SK-N-SH (cell line): ENCODE results near the gene AHNAK. TPM values are rescaled to one million over a fixed set of nuclear protein-coding genes. Genes with fewer than 3 reads are reported as not detected.

Experiments
- CTCF ChIA-PET: fragments of 300-600, 350-600 bp; formaldehyde crosslinking; extraction: SDS; loops from one replicate; lab custom pipeline; 2021; lab: Yijun Ruan, JAX
- POLR2A ChIA-PET: fragments of 350-600 bp; sonication (Branson Sonifier 250); formaldehyde crosslinking; extraction: SDS; loops from one replicate; lab custom pipeline; 2020; ENCODE audit warnings: antibody characterized with exemption, inconsistent platforms; lab: Yijun Ruan, JAX
- DNase-seq: peaks from one replicate; pipeline ENCODE4 v3.0.0; 2012
- H2AFZ ChIP-seq: fragments of 200-600 bp; sonication (generic); 2 replicates; pipeline ENCODE4 v1.8.1; 2016; ENCODE audit warnings: antibody characterized with exemption, mild to moderate bottlenecking, low read depth
- H3F3A ChIP-seq: fragments of 200-600 bp; sonication (generic); replicated peaks from 2 replicates; pipeline ENCODE3; 2016; ENCODE audit warnings: antibody characterized with exemption, mild to moderate bottlenecking; ENCODE audit not compliant: insufficient read depth
- H3K27ac ChIP-seq, 2 experiments: fragments of 200-500 bp in 1 of 2; fragments of 200-600 bp in 1 of 2; sonication (Bioruptor generic) in 1 of 2; sonication (generic), shearing (Covaris generic) in 1 of 2; 2 replicates each; pipeline versions ENCODE4 v1.5.1 to v1.6.1; 2014 to 2016; ENCODE audit warnings: low read depth in 2 of 2, inconsistent platforms in 1 of 2, low read length in 1 of 2, mild to moderate bottlenecking in 1 of 2, mixed read lengths in 1 of 2
- H3K27me3 ChIP-seq: fragments of 200-600 bp; sonication (generic), shearing (Covaris generic); 2 replicates; pipeline ENCODE4 v1.6.1; 2016; ENCODE audit warnings: mixed run types; ENCODE audit not compliant: insufficient read depth
- H3K36me3 ChIP-seq, 2 experiments: fragments of 200-500 bp in 1 of 2; fragments of 200-600 bp in 1 of 2; sonication (Bioruptor generic) in 1 of 2; sonication (generic) in 1 of 2; replicated peaks in 1 of 2; 2 replicates each; pipeline versions ENCODE3 to v1.5.1; 2014 to 2016; ENCODE audit warnings: low read length in 1 of 2, mild to moderate bottlenecking in 1 of 2; ENCODE audit not compliant: insufficient read depth in 2 of 2, control insufficient read depth in 1 of 2
- H3K4me1 ChIP-seq, 2 experiments: fragments of 200-500 bp in 1 of 2; fragments of 200-600 bp in 1 of 2; sonication (Bioruptor generic) in 1 of 2; sonication (generic), shearing (Covaris generic) in 1 of 2; 2 replicates each; pipeline versions ENCODE4 v1.5.1 to v1.6.1; 2014 to 2016; ENCODE audit warnings: low read depth in 1 of 2, low read length in 1 of 2, mixed run types in 1 of 2; ENCODE audit not compliant: insufficient read depth in 2 of 2, control insufficient read depth in 1 of 2
- H3K4me2 ChIP-seq: fragments of 200-600 bp; sonication (generic), shearing (Covaris generic); 2 replicates; pipeline ENCODE4 v1.6.1; 2017; ENCODE audit warnings: mixed run types
- H3K4me3 ChIP-seq, 2 experiments: fragments of 200-500 bp in 1 of 2; fragments of 200-600 bp in 1 of 2; sonication (Bioruptor generic) in 1 of 2; sonication (generic), shearing (Covaris generic) in 1 of 2; 2 replicates each; pipeline versions ENCODE4 v1.5.1 to v1.8.1; 2014 to 2016; ENCODE audit warnings: low read depth in 2 of 2, inconsistent platforms in 1 of 2, low read length in 1 of 2, mild to moderate bottlenecking in 1 of 2, mixed read lengths in 1 of 2, moderate library complexity in 1 of 2
- H3K79me2 ChIP-seq: fragments of 200-600 bp; sonication (generic); 2 replicates; pipeline ENCODE4 v1.8.1; 2017; ENCODE audit warnings: mild to moderate bottlenecking; ENCODE audit not compliant: insufficient read depth
- H3K9ac ChIP-seq: fragments of 200-600 bp; sonication (generic); 2 replicates; pipeline ENCODE4 v1.6.1; 2017; ENCODE audit warnings: mixed run types
- H3K9me2 ChIP-seq: fragments of 200-600 bp; sonication (generic); 2 replicates; pipeline ENCODE4 v1.6.1; 2017; ENCODE audit warnings: mixed run types
- H3K9me3 ChIP-seq: fragments of 200-600 bp; sonication (generic); 2 replicates; pipeline ENCODE4 v1.6.1; 2017; ENCODE audit warnings: mixed run types, mild to moderate bottlenecking, moderate library complexity
- H4K20me1 ChIP-seq: fragments of 200-600 bp; sonication (generic); 2 replicates; pipeline ENCODE4 v1.6.1; 2017; ENCODE audit warnings: mild to moderate bottlenecking, mixed run types; ENCODE audit not compliant: insufficient read depth
- EZH2phosphoT487 ChIP-seq: fragments of 200-600 bp; sonication (generic); IDR thresholded peaks from 2 replicates; pipeline ENCODE4 v1.6.1; 2017; ENCODE audit warnings: low read depth, mixed run types, mild to moderate bottlenecking, antibody characterized with exemption, moderate library complexity, borderline replicate concordance
- FOXM1 ChIP-seq: IDR thresholded peaks from 2 replicates; pipeline ENCODE4 v1.4.0; 2012; ENCODE audit warnings: low read depth, mild to moderate bottlenecking
- JUND ChIP-seq: IDR thresholded peaks from 2 replicates; pipeline ENCODE4 v1.4.0; 2012
- MEF2A ChIP-seq: IDR thresholded peaks from 2 replicates; pipeline ENCODE4 v1.4.0; 2012; ENCODE audit warnings: low read depth, borderline replicate concordance
- NFIC ChIP-seq: IDR thresholded peaks from 2 replicates; pipeline ENCODE4 v1.4.0; 2012; ENCODE audit warnings: borderline replicate concordance
- NRF1 ChIP-seq: IDR thresholded peaks from 2 replicates; pipeline ENCODE4 v1.6.1; 2012; ENCODE audit warnings: low read depth, mild to moderate bottlenecking, low read length
- POLR2AphosphoS5 ChIP-seq: IDR thresholded peaks from 2 replicates; pipeline ENCODE4 v1.6.1; 2012; ENCODE audit warnings: low read depth, low read length
- RAD21 ChIP-seq: IDR thresholded peaks from 2 replicates; pipeline ENCODE4 v1.6.1; 2012; ENCODE audit warnings: mild to moderate bottlenecking, low read length
- RCOR1 ChIP-seq: fragments of 150-350 bp; IDR thresholded peaks from 2 replicates; pipeline ENCODE4 v1.6.1; 2017; ENCODE audit warnings: antibody characterized with exemption, low read length
- RFX5 ChIP-seq: IDR thresholded peaks from 2 replicates; pipeline ENCODE4 v1.6.1; 2012; ENCODE audit warnings: mild to moderate bottlenecking, improper control_type of control experiment, low read length
- RXRA ChIP-seq: IDR thresholded peaks from 2 replicates; pipeline ENCODE4 v1.4.0; 2012; ENCODE audit warnings: low read depth, mild to moderate bottlenecking, borderline replicate concordance
- TCF12 ChIP-seq: IDR thresholded peaks from 2 replicates; pipeline ENCODE4 v1.4.0; 2012
- ZBTB33 ChIP-seq: IDR thresholded peaks from 2 replicates; pipeline ENCODE4 v1.4.0; 2012; ENCODE audit warnings: low read depth, borderline replicate concordance
- WGBS: methylation state at CpG from one replicate; pipeline ENCODE4 v1.1.6; 2017; ENCODE audit warnings: low lambda C conversion rate; 5-methylcytosine and 5-hydroxymethylcytosine counted together
- polyA plus RNA-seq, 3 experiments: library from polyadenylated mRNA; depleted of rRNA; stranded (reverse); fragments of >200 nt; gene quantifications; 2 replicates each; pipeline ENCODE4 v1.2.3, GENCODE V29; 2012
- TF ChIP-seq, protein P1 (sequence below): fragments of 200-600 bp; sonication (generic); IDR thresholded peaks from 2 replicates; pipeline ENCODE4 v1.6.1; 2017; ENCODE audit warnings: antibody characterized with exemption, mild to moderate bottlenecking, moderate library complexity
- TF ChIP-seq, protein P2 (sequence below): IDR thresholded peaks from 2 replicates; pipeline ENCODE4 v1.4.0; 2012; ENCODE audit warnings: low read depth, borderline replicate concordance
- TF ChIP-seq, protein P3 (sequence below): IDR thresholded peaks from 2 replicates; pipeline ENCODE4 v1.4.0; 2012; ENCODE audit warnings: low read depth

Gene AHNAK
- polyA plus RNA-seq, 1 of the 3 experiments (the other 2 are of a cell fraction) = 57.8 TPM

GRCh38 chr11:62487136-62487535 is 59.5 kb downstream of the AHNAK start:
- POLR2A ChIA-PET = no interaction called here
- Histone ChIP-seq H3K79me2 (no peaks in the 10 kb centered on the region), H3K4me1 (no peaks in the 10 kb centered on the region), H3K36me3 (no peaks in the 10 kb centered on the region), H2AFZ (no peak overlapping the region), H3K27me3 (no peaks in the 10 kb centered on the region), H3F3A (no peaks in the 10 kb centered on the region), H3K4me3 (no peak overlapping the region), H3K4me2 (no peak overlapping the region), H3K9me3 (no peaks in the 10 kb centered on the region), H3K9ac (no peak overlapping the region), H4K20me1 (no peaks in the 10 kb centered on the region), H3K9me2 (no peaks in the 10 kb centered on the region), H3K27ac (no peak overlapping the region)
- WGBS = 89% methylated on average over 8 of the region's 8 CpGs
- TF ChIP-seq ZBTB33 (no peak), RXRA (no peak)
- no peak for DNase-seq
- CTCF ChIA-PET = interaction anchor here (0.9 to 2.0 kb wide), 10 partner anchors 10 to 125 kb away, joined by 3 to 11 read pairs (median 4); no protein-coding TSS in a partner anchor

- no peaks in the 10 kb centered on the region for H3K79me2 ChIP-seq
- DNase-seq = no peak
- no peaks in the 10 kb centered on the region for H3K27me3 ChIP-seq
- TF ChIP-seq TCF12 (no peak), RAD21 (no peak), RXRA (no peak), JUND (no peak), NFIC (no peak), RFX5 (no peak), EZH2phosphoT487 (no peak), FOXM1 (no peak), POLR2AphosphoS5 (no peak), MEF2A (no peak), NRF1 (no peak), RCOR1 (no peak)
- TF ChIP-seq, protein P1, sequence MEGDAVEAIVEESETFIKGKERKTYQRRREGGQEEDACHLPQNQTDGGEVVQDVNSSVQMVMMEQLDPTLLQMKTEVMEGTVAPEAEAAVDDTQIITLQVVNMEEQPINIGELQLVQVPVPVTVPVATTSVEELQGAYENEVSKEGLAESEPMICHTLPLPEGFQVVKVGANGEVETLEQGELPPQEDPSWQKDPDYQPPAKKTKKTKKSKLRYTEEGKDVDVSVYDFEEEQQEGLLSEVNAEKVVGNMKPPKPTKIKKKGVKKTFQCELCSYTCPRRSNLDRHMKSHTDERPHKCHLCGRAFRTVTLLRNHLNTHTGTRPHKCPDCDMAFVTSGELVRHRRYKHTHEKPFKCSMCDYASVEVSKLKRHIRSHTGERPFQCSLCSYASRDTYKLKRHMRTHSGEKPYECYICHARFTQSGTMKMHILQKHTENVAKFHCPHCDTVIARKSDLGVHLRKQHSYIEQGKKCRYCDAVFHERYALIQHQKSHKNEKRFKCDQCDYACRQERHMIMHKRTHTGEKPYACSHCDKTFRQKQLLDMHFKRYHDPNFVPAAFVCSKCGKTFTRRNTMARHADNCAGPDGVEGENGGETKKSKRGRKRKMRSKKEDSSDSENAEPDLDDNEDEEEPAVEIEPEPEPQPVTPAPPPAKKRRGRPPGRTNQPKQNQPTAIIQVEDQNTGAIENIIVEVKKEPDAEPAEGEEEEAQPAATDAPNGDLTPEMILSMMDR = no peak
- TF ChIP-seq, protein P2, sequence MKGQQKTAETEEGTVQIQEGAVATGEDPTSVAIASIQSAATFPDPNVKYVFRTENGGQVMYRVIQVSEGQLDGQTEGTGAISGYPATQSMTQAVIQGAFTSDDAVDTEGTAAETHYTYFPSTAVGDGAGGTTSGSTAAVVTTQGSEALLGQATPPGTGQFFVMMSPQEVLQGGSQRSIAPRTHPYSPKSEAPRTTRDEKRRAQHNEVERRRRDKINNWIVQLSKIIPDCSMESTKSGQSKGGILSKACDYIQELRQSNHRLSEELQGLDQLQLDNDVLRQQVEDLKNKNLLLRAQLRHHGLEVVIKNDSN = no peak
- TF ChIP-seq, protein P3, sequence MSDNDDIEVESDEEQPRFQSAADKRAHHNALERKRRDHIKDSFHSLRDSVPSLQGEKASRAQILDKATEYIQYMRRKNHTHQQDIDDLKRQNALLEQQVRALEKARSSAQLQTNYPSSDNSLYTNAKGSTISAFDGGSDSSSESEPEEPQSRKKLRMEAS = no peak
- no peaks in the 10 kb centered on the region for H4K20me1 ChIP-seq
- H3K9me2 ChIP-seq = no peaks in the 10 kb centered on the region
- no peaks in the 10 kb centered on the region for H3K36me3 ChIP-seq
- CTCF ChIA-PET = interaction anchor here (1.0 to 4.0 kb wide), 2 partner anchors 58 to 60 kb away, joined by 3 to 12 read pairs; no protein-coding TSS in a partner anchor
- H3K9ac ChIP-seq = no peak overlapping the region
- no peaks in the 10 kb centered on the region for H3F3A ChIP-seq
- WGBS = 96% methylated on average over 6 of the region's 6 CpGs
- no peaks in the 10 kb centered on the region for H3K4me1 ChIP-seq
- POLR2A ChIA-PET = interaction anchor here (0.6 kb wide), 1 partner anchor 11 kb away, joined by 3 read pairs; no protein-coding TSS in a partner anchor
- H3K27ac ChIP-seq = no peak overlapping the region
- no peak overlapping the region for H2AFZ ChIP-seq
- no peak overlapping the region for H3K4me3 ChIP-seq
- H3K4me2 ChIP-seq = no peak overlapping the region
- no peaks in the 10 kb centered on the region for H3K9me3 ChIP-seq
Observed at GRCh38 chr11:62484352-62484751, 62.3 kb downstream of the AHNAK start.
